Memory B cell (primary cell): ENCODE measurements around the gene SLC1A1.

Experiments
- ATAC-seq: fragments of 150-1000 bp; cut with Tn5 transposase; 2 replicates; pipeline ENCODE4 v1.10.0; 2021; ENCODE audit warnings: low read depth, mild to moderate bottlenecking, moderate library complexity
- DNase-seq, 2 donors: peaks; one replicate each; pipeline ENCODE4 v3.0.0; 2022; ENCODE audit warnings: low spot score in 2 of 2
- H3K27ac Mint-ChIP-seq: one replicate; pipeline ENCODE4 v1.8.0; 2022; ENCODE audit warnings: mild to moderate bottlenecking, moderate library complexity, mixed read lengths
- H3K27me3 Mint-ChIP-seq: one replicate; pipeline ENCODE4 v1.8.0; 2022; ENCODE audit warnings: mixed read lengths
- H3K36me3 Mint-ChIP-seq: one replicate; pipeline ENCODE4 v1.8.0; 2022; ENCODE audit warnings: mild to moderate bottlenecking, mixed read lengths
- H3K4me1 Mint-ChIP-seq: one replicate; pipeline ENCODE4 v1.8.0; 2022; ENCODE audit warnings: mixed read lengths
- H3K4me3 Mint-ChIP-seq: one replicate; pipeline ENCODE4 v1.8.0; 2022; ENCODE audit warnings: mild to moderate bottlenecking, moderate library complexity, mixed read lengths
- H3K9me3 Mint-ChIP-seq: one replicate; pipeline ENCODE4 v1.8.0; 2022; ENCODE audit warnings: mixed read lengths

Gene SLC1A1

DNA sequence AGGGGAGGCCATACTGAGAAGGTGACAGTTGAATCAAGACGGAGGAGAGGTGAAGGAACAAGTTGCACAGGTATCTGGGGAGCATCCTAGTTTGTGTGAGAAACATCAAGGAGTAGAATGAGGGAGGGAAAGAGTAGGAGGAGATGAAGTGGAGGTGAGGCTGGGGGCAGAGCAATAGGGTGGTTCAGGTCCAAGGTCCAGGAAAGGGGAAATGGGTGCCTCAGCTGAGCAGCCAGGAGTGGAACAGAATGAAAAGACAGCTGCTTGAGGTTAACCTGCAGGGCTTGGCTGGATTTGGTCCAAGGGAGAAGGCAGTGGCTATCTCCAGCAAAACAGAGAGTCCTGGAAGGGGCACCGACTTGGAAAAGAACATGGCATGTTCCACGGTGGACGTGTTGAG, 5.3 kb downstream of the SLC1A1 start:
- H3K27me3 Mint-ChIP-seq = peaks cover 14% of the 10 kb centered on the region
- no peak overlapping the region for H3K27ac Mint-ChIP-seq

DNA sequence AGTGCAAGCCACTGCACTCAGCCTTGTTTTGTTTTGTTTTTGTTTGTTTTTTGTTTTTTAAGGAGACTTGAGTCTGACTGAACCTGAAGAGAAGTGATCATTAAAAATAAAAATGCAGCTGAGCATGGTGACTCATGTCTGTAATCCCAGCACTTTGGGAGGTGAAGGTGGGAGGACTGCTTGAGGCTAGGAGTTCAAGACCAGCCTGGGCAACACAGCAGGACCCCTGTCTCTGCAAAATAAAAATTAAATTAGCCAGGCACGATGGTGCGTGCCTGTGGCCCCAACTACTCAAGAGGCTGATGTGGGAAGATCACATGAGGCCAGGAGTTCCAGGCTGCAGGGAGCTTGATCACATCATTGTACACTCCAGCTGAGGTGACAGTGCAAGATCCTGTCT, 6.2 kb downstream of the SLC1A1 start:
- Mint-ChIP-seq H3K36me3 (no peaks in the 10 kb centered on the region), H3K4me1 (peaks cover 2% of the 10 kb centered on the region), H3K27ac (no peak overlapping the region), H3K4me3 (no peak overlapping the region), H3K27me3 (peaks cover 14% of the 10 kb centered on the region), H3K9me3 (no peaks in the 10 kb centered on the region)
- ATAC-seq (no peak), DNase-seq (no peak)

More for the DNA sequence above, 5.3 kb downstream of the SLC1A1 start:
- Mint-ChIP-seq H3K4me3 (no peak overlapping the region), H3K9me3 (no peaks in the 10 kb centered on the region), H3K36me3 (no peaks in the 10 kb centered on the region), H3K4me1 (peaks cover 5% of the 10 kb centered on the region)
- DNase-seq = no peak
- no peak for ATAC-seq

DNA sequence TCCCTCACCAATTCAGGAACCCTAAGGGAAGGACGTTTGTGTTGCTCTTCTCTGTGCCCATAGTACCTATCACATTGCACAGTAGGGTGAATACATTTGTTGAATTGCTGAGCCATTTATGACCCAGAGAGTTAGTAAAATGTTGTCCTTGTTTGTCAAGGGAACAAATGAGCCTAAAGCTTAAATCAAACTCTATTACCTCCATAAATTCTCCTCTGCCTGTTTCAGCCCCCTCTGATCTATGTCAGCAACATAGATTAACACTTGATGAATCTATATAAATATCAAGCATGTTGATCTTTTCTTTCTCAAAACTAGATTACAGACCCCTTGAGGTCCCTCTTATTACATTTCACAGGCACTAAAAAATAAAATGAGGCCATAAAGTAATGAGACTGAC, 7.1 kb downstream of the SLC1A1 start:
- ATAC-seq (no peak), DNase-seq (no peak)
- no peaks in the 10 kb centered on the region for H3K4me1 Mint-ChIP-seq
- no peaks in the 10 kb centered on the region for H3K36me3 Mint-ChIP-seq
- H3K4me3 Mint-ChIP-seq = no peak overlapping the region
- no peaks in the 10 kb centered on the region for H3K9me3 Mint-ChIP-seq
- peaks cover 9% of the 10 kb centered on the region for H3K27me3 Mint-ChIP-seq
- no peak overlapping the region for H3K27ac Mint-ChIP-seq

DNA sequence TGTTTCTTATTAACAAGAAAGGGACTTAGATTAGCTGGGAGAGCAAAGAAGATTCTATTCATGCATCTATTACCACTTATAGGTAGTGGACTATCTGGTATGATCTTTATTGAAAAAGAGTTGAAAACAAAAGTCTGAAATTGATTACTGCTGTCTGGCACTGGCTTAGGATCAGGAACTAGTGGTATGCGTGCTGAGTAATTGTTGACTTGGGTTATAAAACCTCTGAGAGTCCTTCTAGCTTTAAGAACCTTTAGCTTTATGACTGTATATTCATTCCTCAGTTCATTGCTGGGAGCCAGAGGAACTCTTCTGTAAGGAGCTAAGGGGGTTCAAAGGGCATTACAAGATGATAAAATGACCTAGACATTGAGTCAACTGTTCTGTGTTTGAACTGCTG, 7.6 kb downstream of the SLC1A1 start:
- DNase-seq = no peak

DNA sequence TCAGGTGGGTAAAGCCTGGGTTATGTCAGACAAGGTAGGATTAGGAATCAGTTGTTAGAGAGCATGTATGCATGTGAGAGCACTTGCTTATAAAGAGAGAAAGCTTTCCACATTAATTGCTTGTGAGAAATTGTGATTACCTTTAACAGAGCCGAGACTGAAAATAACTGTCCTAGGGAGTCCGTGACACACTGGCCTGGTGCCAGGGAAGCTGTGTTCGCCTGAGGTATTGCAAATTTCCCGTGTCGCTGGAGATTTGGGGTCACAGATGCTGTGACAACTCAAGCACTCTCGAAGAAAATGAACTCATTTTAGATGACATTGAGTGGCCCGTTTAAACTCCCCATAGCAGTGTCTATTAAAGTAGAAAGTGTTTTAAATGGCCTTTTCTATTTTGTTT, 9.6 kb downstream of the SLC1A1 start:
- H3K4me1 Mint-ChIP-seq = no peaks in the 10 kb centered on the region
- H3K27me3 Mint-ChIP-seq = peaks cover 9% of the 10 kb centered on the region
- H3K36me3 Mint-ChIP-seq = no peaks in the 10 kb centered on the region
- no peaks in the 10 kb centered on the region for H3K9me3 Mint-ChIP-seq
- DNase-seq = no peak
- no peak overlapping the region for H3K27ac Mint-ChIP-seq
- H3K4me3 Mint-ChIP-seq = no peak overlapping the region
- no peak for ATAC-seq

More for the DNA sequence above, 7.6 kb downstream of the SLC1A1 start:
- Mint-ChIP-seq H3K9me3 (no peaks in the 10 kb centered on the region), H3K27ac (no peak overlapping the region), H3K27me3 (peaks cover 9% of the 10 kb centered on the region), H3K4me3 (no peak overlapping the region), H3K36me3 (no peaks in the 10 kb centered on the region), H3K4me1 (no peaks in the 10 kb centered on the region)
- ATAC-seq = no peak

DNA sequence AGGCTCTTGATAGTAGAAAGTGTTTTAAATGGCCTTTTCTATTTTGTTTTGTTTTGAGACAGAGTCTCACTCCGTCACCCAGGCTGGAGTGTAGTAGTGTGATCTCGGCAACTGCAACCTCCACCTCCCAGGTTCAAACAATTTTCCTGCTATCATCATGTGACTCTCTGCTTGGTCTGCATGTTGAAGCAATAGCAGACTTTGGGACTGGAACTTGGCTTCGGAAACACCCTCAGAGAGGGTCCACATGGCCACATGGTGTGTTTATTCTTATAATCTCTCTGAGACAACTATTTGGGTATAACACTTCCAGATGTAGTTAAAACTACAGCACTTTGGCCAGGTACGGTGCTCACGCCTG, 10.9 kb downstream of the SLC1A1 start:
- H3K9me3 Mint-ChIP-seq = no peaks in the 10 kb centered on the region
- ATAC-seq (no peak), DNase-seq (no peak)
- no peak overlapping the region for H3K27ac Mint-ChIP-seq
- H3K36me3 Mint-ChIP-seq = no peaks in the 10 kb centered on the region
- H3K4me1 Mint-ChIP-seq = no peaks in the 10 kb centered on the region
- no peak overlapping the region for H3K4me3 Mint-ChIP-seq
- H3K27me3 Mint-ChIP-seq = peaks cover 1% of the 10 kb centered on the region

DNA sequence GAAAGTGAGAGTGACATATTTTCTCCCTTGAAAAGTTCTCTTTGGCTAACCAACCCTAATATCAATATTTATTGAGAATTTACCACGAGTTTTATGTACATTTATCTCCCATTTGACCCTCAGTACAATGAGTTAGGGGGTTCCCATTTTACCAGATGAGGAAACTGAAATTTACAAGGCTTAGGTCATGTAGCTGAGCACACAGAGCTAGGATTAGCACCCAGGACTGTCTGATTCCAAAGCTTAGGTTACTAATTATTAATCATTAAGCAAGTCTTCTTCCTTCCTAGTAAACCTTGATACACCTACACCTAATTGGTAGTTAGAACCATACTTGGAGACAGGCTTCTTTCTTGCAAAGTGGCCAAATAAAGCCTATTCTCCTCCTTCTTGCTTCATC, 12.2 kb downstream of the SLC1A1 start:
- Mint-ChIP-seq H3K4me1 (no peaks in the 10 kb centered on the region), H3K36me3 (no peaks in the 10 kb centered on the region), H3K27ac (no peak overlapping the region), H3K9me3 (no peaks in the 10 kb centered on the region), H3K4me3 (no peak overlapping the region), H3K27me3 (no peaks in the 10 kb centered on the region)
- DNase-seq (no peak), ATAC-seq (no peak)

DNA sequence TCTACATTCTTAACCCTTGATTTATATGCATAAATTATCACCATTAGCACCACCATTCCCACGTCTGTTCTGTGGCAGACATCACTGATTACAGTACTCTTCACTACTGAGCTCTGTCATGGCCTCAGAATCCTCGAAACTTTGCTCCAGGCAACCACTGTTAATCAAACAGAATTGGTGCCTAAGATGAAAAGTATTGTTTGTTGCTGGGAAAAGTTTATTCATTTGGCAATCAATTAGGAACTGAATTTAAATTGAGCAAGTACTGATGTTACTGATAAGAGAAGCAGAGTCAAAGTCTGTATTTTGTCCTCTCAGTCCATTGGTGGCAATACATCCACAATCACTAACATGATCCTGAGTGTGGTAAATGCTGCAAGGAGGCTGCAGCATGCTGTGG, 12.8 kb downstream of the SLC1A1 start:
- Mint-ChIP-seq H3K9me3 (no peaks in the 10 kb centered on the region), H3K4me3 (no peak overlapping the region), H3K27me3 (no peaks in the 10 kb centered on the region), H3K36me3 (no peaks in the 10 kb centered on the region), H3K27ac (no peak overlapping the region), H3K4me1 (no peaks in the 10 kb centered on the region)
- ATAC-seq = no peak
- no peak for DNase-seq

DNA sequence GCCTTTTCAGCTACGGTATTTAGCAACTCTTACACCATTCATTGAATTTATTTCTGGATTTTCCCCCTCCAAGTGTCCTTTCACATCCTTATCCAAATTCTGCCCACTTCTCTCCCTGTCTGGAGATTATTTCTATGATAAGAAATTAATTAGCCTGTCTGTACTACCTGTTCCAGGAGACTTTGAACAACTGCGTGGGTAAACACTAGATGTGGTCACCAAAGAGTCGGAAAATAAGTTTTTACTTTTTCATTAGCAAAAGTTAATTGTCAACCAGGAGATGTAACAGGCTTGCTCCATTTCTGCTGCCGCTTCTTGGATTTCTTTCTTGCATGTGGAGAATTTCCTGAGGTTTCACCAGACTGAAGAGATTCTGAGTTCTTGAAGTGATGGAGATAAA, 14.0 kb downstream of the SLC1A1 start:
- DNase-seq (no peak), ATAC-seq (no peak)
- no peak overlapping the region for H3K27ac Mint-ChIP-seq
- H3K4me1 Mint-ChIP-seq = no peaks in the 10 kb centered on the region
- H3K27me3 Mint-ChIP-seq = no peaks in the 10 kb centered on the region
- H3K36me3 Mint-ChIP-seq = no peaks in the 10 kb centered on the region
- H3K9me3 Mint-ChIP-seq = no peaks in the 10 kb centered on the region
- H3K4me3 Mint-ChIP-seq = no peak overlapping the region

DNA sequence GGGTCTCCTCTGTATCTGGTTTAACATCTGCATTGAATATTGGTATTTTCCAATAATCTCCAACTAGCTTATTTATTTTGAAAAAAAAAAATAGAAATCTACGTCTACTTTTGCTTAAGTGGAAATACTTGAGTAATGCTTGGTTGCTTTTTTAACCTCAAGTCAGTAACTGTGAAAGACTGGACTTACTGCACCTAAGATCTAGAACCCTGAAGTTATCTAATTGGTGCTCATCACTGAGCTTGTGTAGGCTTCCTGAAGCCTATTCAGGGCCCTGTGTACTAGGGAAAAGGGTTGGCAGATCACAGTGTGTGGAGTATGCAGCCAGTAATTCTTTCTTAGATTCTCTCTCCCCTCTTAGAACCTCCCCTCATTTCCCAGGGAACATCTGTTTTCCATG, 16.2 kb downstream of the SLC1A1 start:
- Mint-ChIP-seq H3K4me1 (no peaks in the 10 kb centered on the region), H3K27me3 (peaks cover 2% of the 10 kb centered on the region), H3K36me3 (no peaks in the 10 kb centered on the region), H3K4me3 (no peak overlapping the region), H3K27ac (no peak overlapping the region), H3K9me3 (no peaks in the 10 kb centered on the region)
- DNase-seq (no peak), ATAC-seq (no peak)

DNA sequence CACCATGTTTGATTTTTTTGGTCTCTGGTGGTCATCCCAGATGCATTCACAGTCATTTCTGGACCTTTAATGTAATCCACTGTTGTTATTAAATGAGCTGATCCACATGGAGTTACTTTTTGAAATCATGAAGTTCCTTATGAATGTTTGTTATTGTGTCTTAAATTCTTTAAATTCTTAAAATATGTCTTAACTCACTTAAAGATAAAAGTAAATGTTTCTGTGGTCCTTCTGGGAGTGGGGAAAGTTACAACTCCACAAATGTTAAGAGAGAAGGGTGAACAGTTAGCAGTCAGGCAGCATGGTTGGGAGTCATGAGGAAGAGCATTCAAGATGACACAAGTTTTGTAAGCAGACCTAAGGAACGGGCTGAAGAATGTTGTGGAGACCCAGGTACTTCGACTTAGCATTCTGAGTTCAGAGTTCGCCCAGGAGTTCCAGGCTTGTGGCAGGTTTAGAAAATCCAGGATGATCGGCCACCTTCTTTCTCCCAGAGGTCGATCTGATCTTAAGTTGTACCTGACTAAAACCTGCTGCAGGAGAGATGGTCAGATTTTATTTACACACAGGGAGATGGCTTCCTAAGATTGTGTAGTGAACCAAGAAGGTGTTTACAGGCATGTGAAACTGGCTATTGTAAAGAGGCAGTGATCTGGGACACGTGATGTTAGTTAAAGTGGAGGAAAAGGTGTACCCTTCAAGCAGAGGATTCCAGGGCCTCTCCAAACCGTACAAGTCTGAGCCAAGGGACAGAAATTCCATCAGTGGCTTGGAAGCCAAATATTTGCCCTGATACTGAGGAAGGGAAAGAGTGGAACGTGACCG, 17.2 kb downstream of the SLC1A1 start:
- H3K27me3 Mint-ChIP-seq = peaks cover 2% of the 10 kb centered on the region
- no peaks in the 10 kb centered on the region for H3K36me3 Mint-ChIP-seq
- DNase-seq (no peak), ATAC-seq (no peak)
- H3K9me3 Mint-ChIP-seq = no peaks in the 10 kb centered on the region
- H3K27ac Mint-ChIP-seq = no peak overlapping the region
- no peaks in the 10 kb centered on the region for H3K4me1 Mint-ChIP-seq
- no peak overlapping the region for H3K4me3 Mint-ChIP-seq

DNA sequence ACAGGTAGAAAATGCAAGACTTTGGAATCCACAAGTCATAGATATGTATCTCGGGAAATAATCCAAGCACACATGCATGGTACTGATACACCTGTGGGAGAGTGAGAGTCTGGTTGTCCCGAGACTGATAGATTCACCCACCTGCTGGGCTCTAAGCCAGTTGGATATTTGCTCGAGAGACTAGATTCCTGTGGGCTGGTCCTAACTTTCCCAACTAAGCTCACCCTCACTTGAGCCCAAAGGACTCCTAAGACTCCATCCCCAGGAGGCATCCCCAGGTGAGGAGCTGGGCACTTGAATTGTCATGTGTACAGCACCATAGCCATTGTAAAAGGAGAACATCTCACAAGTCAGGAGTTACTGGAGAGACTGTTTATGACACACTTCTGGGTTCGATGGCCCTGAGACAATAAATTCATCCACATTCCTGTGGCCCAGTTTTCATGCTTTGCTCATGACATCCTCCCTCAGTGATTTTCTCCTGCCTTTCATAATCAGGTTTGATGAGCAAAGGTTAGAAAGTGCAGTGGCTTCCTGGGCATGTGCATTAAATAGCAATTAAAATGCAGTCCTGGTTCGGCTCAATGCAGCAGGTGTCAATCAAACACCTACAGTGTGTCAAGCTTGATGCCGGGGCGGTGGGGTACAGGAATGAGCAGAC, 18.1 kb downstream of the SLC1A1 start:
- H3K9me3 Mint-ChIP-seq = no peaks in the 10 kb centered on the region
- ATAC-seq = no peak
- H3K27ac Mint-ChIP-seq = no peak overlapping the region
- H3K27me3 Mint-ChIP-seq = peaks cover 2% of the 10 kb centered on the region
- H3K36me3 Mint-ChIP-seq = no peaks in the 10 kb centered on the region
- H3K4me3 Mint-ChIP-seq = no peak overlapping the region
- no peak for DNase-seq
- no peaks in the 10 kb centered on the region for H3K4me1 Mint-ChIP-seq

DNA sequence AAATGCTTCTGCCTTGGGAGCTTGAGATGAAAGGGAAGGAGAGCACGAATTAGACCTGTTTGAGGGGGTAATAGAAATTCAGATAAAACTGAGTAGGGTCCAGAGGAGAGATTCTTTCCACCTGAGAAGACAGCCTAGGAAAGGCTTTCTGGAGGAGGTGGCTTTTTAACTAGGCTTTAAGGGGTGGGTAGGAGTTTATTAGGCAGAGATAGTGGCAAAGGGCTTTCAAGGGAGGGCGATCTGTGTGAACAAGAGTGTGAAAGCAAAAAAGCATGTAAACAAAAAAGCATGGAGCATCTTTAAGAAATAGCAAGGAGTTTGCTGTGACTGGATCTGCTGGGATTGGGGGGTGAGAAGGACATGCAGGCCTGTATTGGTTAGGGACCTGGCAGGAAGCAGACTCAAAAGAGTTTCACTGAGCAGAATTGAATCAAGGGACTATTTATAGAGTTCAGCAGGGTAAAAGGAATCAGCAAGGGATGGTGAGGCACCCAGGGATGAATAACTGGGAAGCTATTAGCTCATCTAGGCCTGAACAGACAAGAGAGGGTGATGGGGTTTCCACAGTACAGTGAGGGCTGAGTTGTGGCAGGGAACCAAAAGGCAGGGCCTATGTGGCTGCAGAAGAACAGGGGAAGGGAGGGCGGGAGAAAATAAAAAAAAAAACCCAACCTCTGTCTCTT, 18.8 kb downstream of the SLC1A1 start:
- H3K4me1 Mint-ChIP-seq = no peaks in the 10 kb centered on the region
- DNase-seq (no peak), ATAC-seq (no peak)
- no peaks in the 10 kb centered on the region for H3K9me3 Mint-ChIP-seq
- H3K4me3 Mint-ChIP-seq = no peak overlapping the region
- H3K27ac Mint-ChIP-seq = no peak overlapping the region
- H3K27me3 Mint-ChIP-seq = peaks cover 2% of the 10 kb centered on the region
- no peaks in the 10 kb centered on the region for H3K36me3 Mint-ChIP-seq

DNA sequence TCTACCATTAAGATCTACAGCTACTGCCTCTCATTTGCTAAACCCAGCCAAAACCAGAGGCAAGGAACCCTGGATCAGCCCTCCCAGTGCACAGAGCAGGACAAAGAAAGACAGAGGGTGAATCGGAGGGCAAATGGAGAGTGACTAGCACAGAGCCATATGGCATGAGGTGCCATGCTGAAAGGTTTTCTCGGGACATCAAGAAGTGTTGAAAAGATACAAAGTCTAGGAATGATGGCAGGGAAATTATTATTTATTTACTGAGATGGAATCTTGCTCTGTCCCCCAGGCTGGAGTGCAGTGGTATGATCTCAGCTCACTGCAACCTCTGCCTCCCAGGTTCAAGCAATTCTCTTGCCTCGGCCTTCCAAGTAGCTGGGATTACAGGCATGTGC, 19.3 kb downstream of the SLC1A1 start:
- Mint-ChIP-seq H3K27me3 (peaks cover 2% of the 10 kb centered on the region), H3K9me3 (no peaks in the 10 kb centered on the region), H3K27ac (no peak overlapping the region), H3K4me3 (no peak overlapping the region), H3K36me3 (no peaks in the 10 kb centered on the region), H3K4me1 (no peaks in the 10 kb centered on the region)
- no peak for DNase-seq
- ATAC-seq = no peak
